Stimulated activated CD8-positive, alpha-beta memory T cell treated with anti-CD3 and anti-CD28 coated beads, Interleukin-12 subunit alpha, Interleukin-12 subunit beta, amount 100 ng/mL, for 24 hours (primary cell): ENCODE data around the gene CACNG3.

Experiments used
- DNase-seq: peaks from one replicate; pipeline ENCODE4 v3.0.0-alpha.2; 2020; ENCODE audit errors: extremely low read depth

Gene CACNG3

GRCh38 chr16:24396350-24397271 lies 140.5 kb downstream of the CACNG3 start:
- DNase-seq = no peak

GRCh38 chr16:24409045-24409444 lies 152.9 kb downstream of the CACNG3 start:
- no peak for DNase-seq
